SK-N-SH (cell line): ENCODE measurements around the gene ITLN1. TPM values are rescaled to one million over a fixed set of nuclear protein-coding genes. Genes with fewer than 3 reads are reported as not detected.

Experiments used
- CTCF ChIA-PET: fragments of 300-600, 350-600 bp; formaldehyde crosslinking; extraction: SDS; loops from one replicate; lab custom pipeline; 2021; lab: Yijun Ruan, JAX
- POLR2A ChIA-PET: fragments of 350-600 bp; sonication (Branson Sonifier 250); formaldehyde crosslinking; extraction: SDS; loops from one replicate; lab custom pipeline; 2020; ENCODE audit warnings: antibody characterized with exemption, inconsistent platforms; lab: Yijun Ruan, JAX
- DNase-seq: peaks from one replicate; pipeline ENCODE4 v3.0.0; 2012
- H2AFZ ChIP-seq: fragments of 200-600 bp; sonication (generic); 2 replicates; pipeline ENCODE4 v1.8.1; 2016; ENCODE audit warnings: antibody characterized with exemption, mild to moderate bottlenecking, low read depth
- H3F3A ChIP-seq: fragments of 200-600 bp; sonication (generic); replicated peaks from 2 replicates; pipeline ENCODE3; 2016; ENCODE audit warnings: antibody characterized with exemption, mild to moderate bottlenecking; ENCODE audit not compliant: insufficient read depth
- H3K27ac ChIP-seq, 2 experiments: fragments of 200-500 bp in 1 of 2; fragments of 200-600 bp in 1 of 2; sonication (Bioruptor generic) in 1 of 2; sonication (generic), shearing (Covaris generic) in 1 of 2; 2 replicates each; pipeline versions ENCODE4 v1.5.1 to v1.6.1; 2014 to 2016; ENCODE audit warnings: low read depth in 2 of 2, inconsistent platforms in 1 of 2, low read length in 1 of 2, mild to moderate bottlenecking in 1 of 2, mixed read lengths in 1 of 2
- H3K27me3 ChIP-seq: fragments of 200-600 bp; sonication (generic), shearing (Covaris generic); 2 replicates; pipeline ENCODE4 v1.6.1; 2016; ENCODE audit warnings: mixed run types; ENCODE audit not compliant: insufficient read depth
- H3K36me3 ChIP-seq, 2 experiments: fragments of 200-500 bp in 1 of 2; fragments of 200-600 bp in 1 of 2; sonication (Bioruptor generic) in 1 of 2; sonication (generic) in 1 of 2; replicated peaks in 1 of 2; 2 replicates each; pipeline versions ENCODE3 to v1.5.1; 2014 to 2016; ENCODE audit warnings: low read length in 1 of 2, mild to moderate bottlenecking in 1 of 2; ENCODE audit not compliant: insufficient read depth in 2 of 2, control insufficient read depth in 1 of 2
- H3K4me1 ChIP-seq, 2 experiments: fragments of 200-500 bp in 1 of 2; fragments of 200-600 bp in 1 of 2; sonication (Bioruptor generic) in 1 of 2; sonication (generic), shearing (Covaris generic) in 1 of 2; 2 replicates each; pipeline versions ENCODE4 v1.5.1 to v1.6.1; 2014 to 2016; ENCODE audit warnings: low read depth in 1 of 2, low read length in 1 of 2, mixed run types in 1 of 2; ENCODE audit not compliant: insufficient read depth in 2 of 2, control insufficient read depth in 1 of 2
- H3K4me2 ChIP-seq: fragments of 200-600 bp; sonication (generic), shearing (Covaris generic); 2 replicates; pipeline ENCODE4 v1.6.1; 2017; ENCODE audit warnings: mixed run types
- H3K4me3 ChIP-seq, 2 experiments: fragments of 200-500 bp in 1 of 2; fragments of 200-600 bp in 1 of 2; sonication (Bioruptor generic) in 1 of 2; sonication (generic), shearing (Covaris generic) in 1 of 2; 2 replicates each; pipeline versions ENCODE4 v1.5.1 to v1.8.1; 2014 to 2016; ENCODE audit warnings: low read depth in 2 of 2, inconsistent platforms in 1 of 2, low read length in 1 of 2, mild to moderate bottlenecking in 1 of 2, mixed read lengths in 1 of 2, moderate library complexity in 1 of 2
- H3K79me2 ChIP-seq: fragments of 200-600 bp; sonication (generic); 2 replicates; pipeline ENCODE4 v1.8.1; 2017; ENCODE audit warnings: mild to moderate bottlenecking; ENCODE audit not compliant: insufficient read depth
- H3K9ac ChIP-seq: fragments of 200-600 bp; sonication (generic); 2 replicates; pipeline ENCODE4 v1.6.1; 2017; ENCODE audit warnings: mixed run types
- H3K9me2 ChIP-seq: fragments of 200-600 bp; sonication (generic); 2 replicates; pipeline ENCODE4 v1.6.1; 2017; ENCODE audit warnings: mixed run types
- H3K9me3 ChIP-seq: fragments of 200-600 bp; sonication (generic); 2 replicates; pipeline ENCODE4 v1.6.1; 2017; ENCODE audit warnings: mixed run types, mild to moderate bottlenecking, moderate library complexity
- H4K20me1 ChIP-seq: fragments of 200-600 bp; sonication (generic); 2 replicates; pipeline ENCODE4 v1.6.1; 2017; ENCODE audit warnings: mild to moderate bottlenecking, mixed run types; ENCODE audit not compliant: insufficient read depth
- CHD2 ChIP-seq: fragments of 150-350 bp; IDR thresholded peaks from 2 replicates; pipeline ENCODE4 v1.6.1; 2018; ENCODE audit warnings: low read length; ENCODE audit not compliant: partially characterized antibody
- EP300 ChIP-seq, 2 experiments: IDR thresholded peaks; 2 replicates each; pipeline versions ENCODE4 v1.4.0 to v1.6.1; 2012; ENCODE audit warnings: borderline replicate concordance in 1 of 2, low read depth in 1 of 2, low read length in 1 of 2
- EZH2phosphoT487 ChIP-seq: fragments of 200-600 bp; sonication (generic); IDR thresholded peaks from 2 replicates; pipeline ENCODE4 v1.6.1; 2017; ENCODE audit warnings: low read depth, mixed run types, mild to moderate bottlenecking, antibody characterized with exemption, moderate library complexity, borderline replicate concordance
- FOSL2 ChIP-seq: IDR thresholded peaks from 2 replicates; pipeline ENCODE4 v1.4.0; 2012; ENCODE audit warnings: low read depth, mild to moderate bottlenecking, moderate library complexity, borderline replicate concordance
- FOXM1 ChIP-seq: IDR thresholded peaks from 2 replicates; pipeline ENCODE4 v1.4.0; 2012; ENCODE audit warnings: low read depth, mild to moderate bottlenecking
- GABPA ChIP-seq: IDR thresholded peaks from 2 replicates; pipeline ENCODE4 v1.4.0; 2012; ENCODE audit warnings: low read depth, mild to moderate bottlenecking
- JUND ChIP-seq: IDR thresholded peaks from 2 replicates; pipeline ENCODE4 v1.4.0; 2012
- MEF2A ChIP-seq: IDR thresholded peaks from 2 replicates; pipeline ENCODE4 v1.4.0; 2012; ENCODE audit warnings: low read depth, borderline replicate concordance
- NFIC ChIP-seq: IDR thresholded peaks from 2 replicates; pipeline ENCODE4 v1.4.0; 2012; ENCODE audit warnings: borderline replicate concordance
- NRF1 ChIP-seq: IDR thresholded peaks from 2 replicates; pipeline ENCODE4 v1.6.1; 2012; ENCODE audit warnings: low read depth, mild to moderate bottlenecking, low read length
- RFX5 ChIP-seq: IDR thresholded peaks from 2 replicates; pipeline ENCODE4 v1.6.1; 2012; ENCODE audit warnings: mild to moderate bottlenecking, improper control_type of control experiment, low read length
- RXRA ChIP-seq: IDR thresholded peaks from 2 replicates; pipeline ENCODE4 v1.4.0; 2012; ENCODE audit warnings: low read depth, mild to moderate bottlenecking, borderline replicate concordance
- YY1 ChIP-seq: IDR thresholded peaks from 2 replicates; pipeline ENCODE4 v1.4.0; 2012; ENCODE audit warnings: low read depth, mild to moderate bottlenecking
- WGBS: methylation state at CpG from one replicate; pipeline ENCODE4 v1.1.6; 2017; ENCODE audit warnings: low lambda C conversion rate; 5-methylcytosine and 5-hydroxymethylcytosine counted together
- polyA plus RNA-seq, 3 experiments: library from polyadenylated mRNA; depleted of rRNA; stranded (reverse); fragments of >200 nt; gene quantifications; 2 replicates each; pipeline ENCODE4 v1.2.3, GENCODE V29; 2012
- TF ChIP-seq, protein P1 (sequence below): fragments of 200-600 bp; sonication (generic); IDR thresholded peaks from 2 replicates; pipeline ENCODE4 v1.6.1; 2017; ENCODE audit warnings: antibody characterized with exemption, mild to moderate bottlenecking, moderate library complexity
- TF ChIP-seq, protein P2 (sequence below): fragments of 150-350 bp; IDR thresholded peaks from 2 replicates; pipeline ENCODE4 v1.6.1; 2016; ENCODE audit warnings: mild to moderate bottlenecking, low read depth, low read length
- TF ChIP-seq, protein P3 (sequence below): IDR thresholded peaks from 2 replicates; pipeline ENCODE4 v1.4.0; 2012; ENCODE audit warnings: low read depth
- TF ChIP-seq, protein P4 (sequence below): IDR thresholded peaks from 2 replicates; pipeline ENCODE4 v1.4.0; 2012; ENCODE audit warnings: low read depth, borderline replicate concordance

The ITLN1 gene
- polyA plus RNA-seq, 1 of the 3 experiments (the other 2 are of a cell fraction) = not detected

DNA sequence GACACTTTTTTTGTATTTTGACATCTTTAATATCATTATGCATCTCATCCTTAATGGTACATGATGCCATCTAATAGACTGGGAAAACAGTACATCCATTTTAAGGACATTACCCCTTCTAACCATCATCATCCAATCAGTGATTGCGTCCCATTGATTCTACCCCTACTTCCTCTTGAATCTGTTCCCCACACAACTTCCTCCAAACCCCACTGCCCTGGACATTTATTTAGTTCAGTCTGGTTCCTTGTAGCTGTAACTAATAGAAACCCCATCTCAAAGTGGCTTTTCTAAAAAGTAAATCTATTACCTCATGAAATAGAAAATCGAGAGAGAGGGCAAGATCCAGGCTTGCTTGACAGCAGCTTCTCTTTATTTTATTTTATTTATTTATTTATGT is 2.1 kb upstream of the ITLN1 start:
- no peaks in the 10 kb centered on the region for H3K79me2 ChIP-seq
- H3K9me2 ChIP-seq = no peaks in the 10 kb centered on the region
- POLR2A ChIA-PET = no interaction called here
- H3K4me2 ChIP-seq = no peak overlapping the region
- H3K36me3 ChIP-seq = no peaks in the 10 kb centered on the region
- CTCF ChIA-PET = no interaction called here
- TF ChIP-seq EZH2phosphoT487 (no peak), CHD2 (no peak), RXRA (no peak), FOSL2 (no peak), JUND (no peak), YY1 (no peak), NRF1 (no peak), NFIC (no peak), FOXM1 (no peak), GABPA (no peak), MEF2A (no peak), EP300 (IDR thresholded peaks at IDR 0.05; ENCODE audit: borderline replicate concordance in 1 of 2, low read depth in 1 of 2, low read length in 1 of 2) (no peak), RFX5 (no peak)
- TF ChIP-seq, protein P1, sequence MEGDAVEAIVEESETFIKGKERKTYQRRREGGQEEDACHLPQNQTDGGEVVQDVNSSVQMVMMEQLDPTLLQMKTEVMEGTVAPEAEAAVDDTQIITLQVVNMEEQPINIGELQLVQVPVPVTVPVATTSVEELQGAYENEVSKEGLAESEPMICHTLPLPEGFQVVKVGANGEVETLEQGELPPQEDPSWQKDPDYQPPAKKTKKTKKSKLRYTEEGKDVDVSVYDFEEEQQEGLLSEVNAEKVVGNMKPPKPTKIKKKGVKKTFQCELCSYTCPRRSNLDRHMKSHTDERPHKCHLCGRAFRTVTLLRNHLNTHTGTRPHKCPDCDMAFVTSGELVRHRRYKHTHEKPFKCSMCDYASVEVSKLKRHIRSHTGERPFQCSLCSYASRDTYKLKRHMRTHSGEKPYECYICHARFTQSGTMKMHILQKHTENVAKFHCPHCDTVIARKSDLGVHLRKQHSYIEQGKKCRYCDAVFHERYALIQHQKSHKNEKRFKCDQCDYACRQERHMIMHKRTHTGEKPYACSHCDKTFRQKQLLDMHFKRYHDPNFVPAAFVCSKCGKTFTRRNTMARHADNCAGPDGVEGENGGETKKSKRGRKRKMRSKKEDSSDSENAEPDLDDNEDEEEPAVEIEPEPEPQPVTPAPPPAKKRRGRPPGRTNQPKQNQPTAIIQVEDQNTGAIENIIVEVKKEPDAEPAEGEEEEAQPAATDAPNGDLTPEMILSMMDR = no peak
- TF ChIP-seq, protein P2, sequence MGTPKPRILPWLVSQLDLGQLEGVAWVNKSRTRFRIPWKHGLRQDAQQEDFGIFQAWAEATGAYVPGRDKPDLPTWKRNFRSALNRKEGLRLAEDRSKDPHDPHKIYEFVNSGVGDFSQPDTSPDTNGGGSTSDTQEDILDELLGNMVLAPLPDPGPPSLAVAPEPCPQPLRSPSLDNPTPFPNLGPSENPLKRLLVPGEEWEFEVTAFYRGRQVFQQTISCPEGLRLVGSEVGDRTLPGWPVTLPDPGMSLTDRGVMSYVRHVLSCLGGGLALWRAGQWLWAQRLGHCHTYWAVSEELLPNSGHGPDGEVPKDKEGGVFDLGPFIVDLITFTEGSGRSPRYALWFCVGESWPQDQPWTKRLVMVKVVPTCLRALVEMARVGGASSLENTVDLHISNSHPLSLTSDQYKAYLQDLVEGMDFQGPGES = no peak
- TF ChIP-seq, protein P3, sequence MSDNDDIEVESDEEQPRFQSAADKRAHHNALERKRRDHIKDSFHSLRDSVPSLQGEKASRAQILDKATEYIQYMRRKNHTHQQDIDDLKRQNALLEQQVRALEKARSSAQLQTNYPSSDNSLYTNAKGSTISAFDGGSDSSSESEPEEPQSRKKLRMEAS = no peak
- TF ChIP-seq, protein P4, sequence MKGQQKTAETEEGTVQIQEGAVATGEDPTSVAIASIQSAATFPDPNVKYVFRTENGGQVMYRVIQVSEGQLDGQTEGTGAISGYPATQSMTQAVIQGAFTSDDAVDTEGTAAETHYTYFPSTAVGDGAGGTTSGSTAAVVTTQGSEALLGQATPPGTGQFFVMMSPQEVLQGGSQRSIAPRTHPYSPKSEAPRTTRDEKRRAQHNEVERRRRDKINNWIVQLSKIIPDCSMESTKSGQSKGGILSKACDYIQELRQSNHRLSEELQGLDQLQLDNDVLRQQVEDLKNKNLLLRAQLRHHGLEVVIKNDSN = no peak
- TF ChIP-seq, all 33 proteins: peak for 0
- 9% methylated on average over 2 of the region's 2 CpGs for WGBS
- Histone ChIP-seq H3K4me3 (no peak overlapping the region), H3K9ac (no peak overlapping the region), H3K27ac (no peak overlapping the region), H3K27me3 (no peaks in the 10 kb centered on the region), H3K9me3 (no peaks in the 10 kb centered on the region), H3F3A (no peaks in the 10 kb centered on the region), H3K4me1 (no peaks in the 10 kb centered on the region), H4K20me1 (no peaks in the 10 kb centered on the region), H2AFZ (no peak overlapping the region)
- no peak for DNase-seq
